ENCODE data around the gene MRPL22.

DNA sequence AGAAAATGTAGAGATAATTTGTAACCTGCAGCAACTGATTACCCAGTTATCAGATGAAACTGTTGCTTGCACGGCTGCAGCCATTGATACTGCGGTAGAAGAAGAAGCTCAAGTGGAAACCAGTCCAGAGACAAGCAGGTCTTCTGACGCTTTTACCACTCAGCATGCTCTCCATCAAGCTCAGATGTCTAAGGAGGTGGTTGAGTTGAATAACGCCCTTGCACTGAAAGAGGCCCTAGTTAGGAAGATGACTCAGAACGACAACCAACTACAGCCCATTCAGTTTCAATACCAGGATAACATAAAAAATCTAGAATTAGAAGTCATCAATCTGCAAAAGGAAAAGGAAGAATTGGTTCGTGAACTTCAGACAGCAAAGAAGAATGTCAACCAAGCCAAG lies 74.4 kb downstream of the MRPL22 start:
- TF ChIP-seq POLR2A (IDR thresholded peaks at IDR 0.05), result no peak
- TF ChIP-seq, protein P1, sequence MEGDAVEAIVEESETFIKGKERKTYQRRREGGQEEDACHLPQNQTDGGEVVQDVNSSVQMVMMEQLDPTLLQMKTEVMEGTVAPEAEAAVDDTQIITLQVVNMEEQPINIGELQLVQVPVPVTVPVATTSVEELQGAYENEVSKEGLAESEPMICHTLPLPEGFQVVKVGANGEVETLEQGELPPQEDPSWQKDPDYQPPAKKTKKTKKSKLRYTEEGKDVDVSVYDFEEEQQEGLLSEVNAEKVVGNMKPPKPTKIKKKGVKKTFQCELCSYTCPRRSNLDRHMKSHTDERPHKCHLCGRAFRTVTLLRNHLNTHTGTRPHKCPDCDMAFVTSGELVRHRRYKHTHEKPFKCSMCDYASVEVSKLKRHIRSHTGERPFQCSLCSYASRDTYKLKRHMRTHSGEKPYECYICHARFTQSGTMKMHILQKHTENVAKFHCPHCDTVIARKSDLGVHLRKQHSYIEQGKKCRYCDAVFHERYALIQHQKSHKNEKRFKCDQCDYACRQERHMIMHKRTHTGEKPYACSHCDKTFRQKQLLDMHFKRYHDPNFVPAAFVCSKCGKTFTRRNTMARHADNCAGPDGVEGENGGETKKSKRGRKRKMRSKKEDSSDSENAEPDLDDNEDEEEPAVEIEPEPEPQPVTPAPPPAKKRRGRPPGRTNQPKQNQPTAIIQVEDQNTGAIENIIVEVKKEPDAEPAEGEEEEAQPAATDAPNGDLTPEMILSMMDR (IDR thresholded peaks at IDR 0.05), result no peak
